Left ventricle myocardium superior (tissue), 1 donor: ENCODE measurements around the gene NTHL1. TPM values are rescaled to one million over a fixed set of nuclear protein-coding genes. Genes with fewer than 3 reads are reported as not detected.

Experiments
- ATAC-seq: fragments of 200-7000 bp; cut with Tn5 transposase; one replicate; pipeline ENCODE4 v1.9.1; 2020; ENCODE audit warnings: mild to moderate bottlenecking, moderate library complexity
- DNase-seq: peaks from one replicate; pipeline ENCODE4 v3.0.0-alpha.2; 2020
- intact Hi-C: fragments of 100-400 bp; cut with micrococcal nuclease; formaldehyde crosslinking; loops from one replicate; pipeline ENCODE4 v1.11.0; 2022
- total RNA-seq: library from RNA; stranded (reverse); fragmentation: NEBNext Ultra II Directional; extraction: Animal tissue kit (Norgen Biotek cat#: 25700); gene quantifications from one replicate; pipeline ENCODE4 v1.2.1, GENCODE V29; 2021
- donor health status: DM: no; HTN: yes; CAD: no; lungs with severe emphysema.

Gene NTHL1
- total RNA-seq, 1 donor from 2014 or later = 22.7 TPM

DNA sequence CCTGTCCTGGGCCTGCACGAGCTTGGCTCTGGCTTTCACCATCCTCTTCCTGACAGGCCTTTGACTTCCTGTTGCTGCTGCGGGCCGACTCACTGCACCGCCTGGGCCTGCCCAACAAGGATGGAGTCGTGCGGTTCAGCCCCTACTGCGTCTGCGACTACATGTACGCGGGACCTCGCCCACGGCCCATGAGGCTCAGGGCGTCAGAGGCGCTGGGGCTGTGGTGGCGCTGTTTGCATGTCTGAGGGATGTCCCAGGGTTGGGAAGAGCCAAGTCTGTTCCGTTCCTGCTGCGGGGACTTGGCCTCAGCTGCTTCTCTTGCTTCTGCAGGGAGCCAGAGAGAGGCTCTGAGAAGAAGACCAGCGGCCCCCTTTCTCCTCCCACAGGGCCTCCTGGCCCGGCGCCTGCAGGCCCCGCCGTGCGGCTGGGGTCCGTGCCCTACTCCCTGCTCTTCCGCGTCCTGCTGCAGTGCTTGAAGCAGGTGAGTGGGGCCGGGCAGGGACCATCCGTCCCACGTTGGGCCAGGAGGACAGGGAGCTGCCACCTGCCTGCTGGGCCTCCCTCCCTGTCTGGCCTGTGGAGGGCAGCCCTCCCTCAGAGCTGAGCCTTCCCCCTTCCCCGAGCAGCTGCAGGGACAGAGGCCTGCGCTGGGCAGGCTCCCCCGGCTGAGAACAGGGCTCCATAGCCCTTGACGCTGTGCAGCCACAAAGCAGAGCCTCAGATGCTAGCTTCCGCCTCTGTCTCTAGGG lies 24.0 kb upstream of the NTHL1 start:
- intact Hi-C loops = no loop called here
- no peak for DNase-seq
- ATAC-seq = peak; percentile 43

DNA sequence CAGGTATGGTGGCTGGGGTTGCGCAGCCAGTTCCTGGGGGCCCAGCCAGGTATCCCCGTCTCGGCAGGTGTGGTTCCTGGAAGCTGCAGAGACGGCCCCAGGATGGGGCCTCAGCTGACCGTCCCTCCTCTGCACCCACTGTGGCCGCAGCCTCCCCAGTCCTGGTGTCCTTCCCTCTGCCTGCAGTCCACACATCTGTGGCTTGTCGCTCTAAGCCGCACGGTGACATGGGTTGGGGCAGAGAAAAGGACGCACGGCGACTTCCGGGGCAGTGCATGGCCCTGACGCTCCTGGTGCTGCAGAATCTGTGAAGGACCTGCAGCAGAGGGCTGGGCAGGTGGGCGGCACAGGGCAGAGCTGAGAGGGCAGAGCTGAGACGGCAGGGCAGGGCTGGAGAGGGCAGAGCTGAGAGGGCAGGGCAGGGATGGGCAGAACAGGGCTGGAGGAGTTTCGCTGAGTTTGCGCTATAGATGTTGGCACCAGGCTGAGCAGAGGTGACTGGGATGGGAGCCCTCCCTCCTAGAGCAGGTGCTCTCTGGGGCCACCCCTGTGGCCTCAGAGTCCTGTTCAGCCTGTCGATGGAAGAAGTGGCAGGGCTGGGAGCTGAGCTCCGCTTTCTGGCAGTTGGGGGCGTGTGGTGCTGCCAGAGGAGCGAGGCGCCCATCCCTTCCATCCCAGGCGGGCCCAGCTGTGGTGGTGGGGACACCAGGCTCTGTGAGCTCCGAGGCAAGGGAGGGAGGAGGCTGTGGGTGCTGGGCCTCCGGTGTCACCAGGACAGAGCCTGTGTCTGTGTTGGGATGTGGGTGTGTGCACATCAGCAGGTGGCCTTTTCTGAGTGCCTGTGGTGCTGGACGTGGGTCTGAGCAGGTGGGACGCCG lies 23.2 kb upstream of the NTHL1 start:
- DNase-seq (no peak), ATAC-seq (no peak)
- intact Hi-C loops = no loop called here

DNA sequence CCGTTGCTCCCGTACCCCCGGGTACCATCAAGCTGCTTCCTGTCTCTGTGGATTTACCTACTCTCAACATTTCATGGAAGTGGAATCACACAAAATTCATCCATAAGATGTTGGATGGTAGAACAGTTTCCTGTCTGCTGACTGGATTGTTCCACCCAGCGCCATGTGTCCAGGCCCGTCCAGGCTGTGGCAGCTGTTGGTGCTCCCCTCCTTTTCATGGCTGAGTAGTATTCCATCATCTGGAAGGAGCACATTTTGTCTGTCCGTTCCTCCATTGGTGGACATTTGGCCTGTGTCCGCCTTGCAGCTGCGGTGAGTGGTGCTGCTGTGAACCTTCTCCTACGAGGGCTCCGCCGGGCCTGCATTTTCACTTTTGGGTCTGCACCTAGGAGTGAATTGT lies 18.5 kb upstream of the NTHL1 start:
- ATAC-seq (no peak), DNase-seq (no peak)
- intact Hi-C loops = no loop called here

DNA sequence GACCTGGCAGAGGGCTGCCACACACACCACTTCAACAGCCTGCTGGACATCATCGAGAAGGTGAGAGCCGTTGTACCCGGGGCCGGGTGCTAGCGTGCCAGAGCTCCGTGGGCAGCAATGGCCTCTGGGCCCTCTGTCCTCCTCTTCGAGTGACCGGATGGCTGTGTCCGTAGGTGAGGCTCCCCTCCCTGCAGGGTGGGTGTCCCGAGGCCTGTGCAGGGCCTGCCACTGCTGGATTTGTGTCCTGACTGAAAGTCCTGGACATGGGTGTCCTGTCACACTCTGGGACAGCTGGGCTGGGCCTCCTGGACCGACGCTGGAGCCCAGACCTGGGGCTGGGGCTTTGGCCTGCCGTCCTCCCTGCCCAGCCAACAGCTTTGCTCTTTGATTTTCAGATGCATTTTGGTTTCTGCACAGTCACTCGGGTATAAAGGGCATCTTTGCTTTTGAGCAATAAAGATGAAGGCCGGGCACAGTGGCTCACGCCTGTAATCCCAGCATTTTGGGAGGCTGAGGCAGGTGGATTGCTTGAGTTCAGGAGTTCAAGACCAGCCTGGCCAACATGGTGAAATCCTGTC lies 16.8 kb upstream of the NTHL1 start:
- no peak for ATAC-seq
- intact Hi-C loops = no loop called here
- DNase-seq = no peak

DNA sequence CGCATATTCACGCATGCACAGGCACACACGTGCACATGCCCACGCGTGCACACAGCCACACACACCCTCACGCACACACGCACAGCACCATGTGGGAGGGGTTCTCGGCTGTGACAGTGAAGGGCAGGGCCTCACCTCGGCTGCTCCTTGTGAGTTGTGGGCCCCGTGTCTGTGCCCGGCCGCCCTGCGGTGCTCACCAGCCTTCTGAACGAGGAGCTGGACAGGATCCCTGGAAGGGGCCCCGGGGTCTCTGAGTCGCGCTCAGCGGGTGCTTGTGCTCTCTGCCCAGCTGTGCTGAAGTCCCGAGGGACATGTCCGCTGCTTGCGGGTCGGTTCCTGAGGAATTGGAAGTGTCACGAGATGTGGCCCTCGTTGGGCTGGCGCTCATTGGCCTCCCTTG lies 16.2 kb upstream of the NTHL1 start:
- intact Hi-C loops = no loop called here
- ATAC-seq = no peak
- DNase-seq = no peak

DNA sequence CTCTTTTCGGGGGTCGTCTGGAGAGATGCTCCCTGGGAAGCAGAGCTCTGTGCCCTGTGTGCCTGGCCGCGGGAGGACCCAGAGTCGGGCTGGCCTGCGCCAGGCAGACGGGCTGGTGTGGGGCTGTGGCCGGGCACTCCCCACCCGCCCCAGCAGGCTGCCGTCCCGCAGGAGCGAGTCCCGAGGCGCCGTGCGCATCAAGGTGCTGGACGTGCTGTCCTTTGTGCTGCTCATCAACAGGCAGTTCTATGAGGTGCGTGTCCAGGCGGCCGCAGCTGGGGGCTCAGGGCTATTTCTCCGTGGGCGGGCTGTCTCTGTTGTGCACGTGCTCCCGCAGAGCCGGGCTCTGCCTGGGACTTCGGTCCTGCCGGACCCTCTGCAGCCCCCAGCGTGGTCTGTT lies 15.2 kb upstream of the NTHL1 start:
- DNase-seq = no peak
- intact Hi-C loops = no loop called here
- ATAC-seq = no peak

DNA sequence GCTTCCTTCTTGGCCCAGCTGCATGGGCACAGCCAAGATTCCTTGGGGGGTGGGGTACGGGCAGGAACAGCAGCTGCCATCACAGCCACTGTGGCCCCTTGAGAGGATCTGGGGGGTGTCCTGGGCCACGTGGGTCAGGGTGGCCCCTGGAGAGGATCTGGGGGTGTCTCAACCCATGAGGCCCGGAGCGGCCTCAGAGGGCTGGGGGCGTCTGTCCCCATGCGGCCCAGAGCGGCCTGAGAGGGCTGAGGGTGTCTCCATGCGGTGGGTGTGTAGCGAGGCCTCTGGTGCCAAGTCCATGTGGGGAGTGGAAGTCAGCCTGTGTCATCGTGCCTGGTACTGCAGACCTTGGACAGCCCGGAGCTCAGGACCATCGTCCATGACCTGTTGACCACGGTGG lies 13.9 kb upstream of the NTHL1 start:
- intact Hi-C loops = no loop called here
- DNase-seq (no peak), ATAC-seq (no peak)

DNA sequence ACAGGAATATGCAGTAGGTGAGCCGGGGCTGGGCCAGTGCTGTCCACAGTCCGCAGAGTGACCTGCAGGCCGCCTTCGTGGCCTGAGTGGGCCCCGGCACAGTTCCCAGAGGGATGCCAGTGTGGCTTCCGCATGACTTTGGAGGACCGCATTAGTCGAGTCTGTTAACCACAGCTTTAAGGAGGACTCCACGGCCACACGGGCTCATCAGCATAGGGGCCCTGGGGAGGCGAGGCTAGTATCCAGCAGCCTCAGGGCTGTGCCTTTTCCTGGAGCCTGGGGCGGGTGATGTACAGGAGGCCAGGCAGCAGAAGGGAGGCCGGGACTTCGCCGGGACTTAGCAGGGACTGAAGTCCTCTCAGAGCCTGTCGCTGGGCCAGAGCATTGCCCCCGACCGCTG lies 13.4 kb upstream of the NTHL1 start:
- DNase-seq (no peak), ATAC-seq (no peak)
- intact Hi-C loops = no loop called here

DNA sequence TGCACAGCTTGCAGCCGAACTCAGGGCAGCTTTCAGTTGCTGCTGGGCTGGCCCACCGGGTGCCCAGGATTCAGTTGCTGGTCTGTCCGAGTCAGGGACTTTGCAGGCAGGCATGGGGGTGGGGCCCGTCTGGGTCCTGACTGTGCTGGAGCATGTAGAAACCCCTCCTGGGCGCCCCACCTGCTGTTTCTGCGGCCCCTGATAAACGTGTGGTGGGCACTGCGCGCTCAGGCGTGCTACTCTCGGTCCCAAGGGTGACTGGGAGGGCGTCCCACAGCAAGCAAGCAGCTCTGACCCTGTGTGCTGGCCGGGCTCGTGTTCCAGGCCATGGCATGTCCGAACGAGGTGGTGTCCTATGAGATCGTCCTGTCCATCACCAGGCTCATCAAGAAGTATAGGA lies 12.7 kb upstream of the NTHL1 start:
- intact Hi-C loops = no loop called here
- ATAC-seq (no peak), DNase-seq (no peak)

DNA sequence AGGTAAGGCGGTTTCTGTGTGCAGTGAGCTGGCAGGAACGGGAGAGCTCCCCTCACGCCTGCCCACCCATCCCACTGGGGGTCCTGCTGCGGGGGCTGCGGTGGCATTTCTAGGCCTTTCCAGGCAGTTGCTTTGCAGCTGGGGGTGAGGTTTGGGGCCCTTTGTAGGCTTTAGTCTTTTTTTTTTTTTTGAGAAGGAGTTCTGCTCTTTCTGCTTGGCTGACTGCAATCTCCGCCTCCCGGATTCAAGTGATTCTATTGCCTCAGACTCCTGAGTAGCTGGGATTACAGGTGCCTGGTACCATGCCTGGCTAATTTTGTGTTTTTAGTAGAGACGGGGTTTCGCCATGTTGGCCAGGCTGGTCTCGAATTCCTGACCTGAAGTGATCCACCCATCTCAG lies 11.2 kb upstream of the NTHL1 start:
- DNase-seq (no peak), ATAC-seq (no peak)
- intact Hi-C loops = no loop called here

DNA sequence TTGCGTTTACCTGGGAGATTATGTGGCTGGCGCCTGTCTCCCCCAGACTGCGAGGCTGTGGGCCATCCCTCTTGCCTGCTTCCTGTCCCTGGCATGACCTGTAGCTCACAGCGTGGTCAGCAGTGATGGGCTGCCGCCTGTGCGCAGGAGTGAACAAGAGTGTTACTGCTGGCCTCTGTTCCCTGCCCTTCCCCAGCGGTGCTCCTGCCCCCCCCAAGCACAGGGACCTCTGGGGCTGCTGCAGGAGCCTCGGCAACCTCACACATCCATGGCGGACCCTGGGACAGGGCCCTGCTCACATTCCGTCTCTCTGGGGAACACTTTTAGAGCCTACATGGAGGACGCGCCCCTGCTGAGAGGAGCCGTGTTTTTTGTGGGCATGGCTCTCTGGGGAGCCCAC lies 10.8 kb upstream of the NTHL1 start:
- intact Hi-C loops = no loop called here
- DNase-seq = no peak
- ATAC-seq = no peak

DNA sequence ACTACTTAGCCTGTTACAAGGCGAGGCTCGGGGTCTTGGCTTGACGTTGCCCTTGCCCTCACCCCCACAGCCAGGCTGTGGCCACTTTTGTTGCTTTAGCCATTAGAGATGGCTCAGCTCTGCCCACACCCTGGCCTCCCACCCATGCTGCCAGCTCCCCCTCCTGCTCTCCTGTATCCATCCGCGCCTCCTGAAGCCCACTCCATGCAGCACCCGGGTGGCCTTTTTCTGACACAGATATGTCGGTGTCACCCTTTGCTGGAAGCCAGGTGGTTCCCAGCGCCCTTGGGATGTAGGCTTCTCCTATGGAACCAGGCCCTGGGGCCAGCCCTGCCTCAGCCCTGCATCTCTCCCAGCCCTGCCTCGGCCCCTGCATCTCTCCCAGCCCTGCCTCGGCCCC lies 9.8 kb upstream of the NTHL1 start:
- DNase-seq = no peak
- ATAC-seq = no peak
- intact Hi-C loops = no loop called here

DNA sequence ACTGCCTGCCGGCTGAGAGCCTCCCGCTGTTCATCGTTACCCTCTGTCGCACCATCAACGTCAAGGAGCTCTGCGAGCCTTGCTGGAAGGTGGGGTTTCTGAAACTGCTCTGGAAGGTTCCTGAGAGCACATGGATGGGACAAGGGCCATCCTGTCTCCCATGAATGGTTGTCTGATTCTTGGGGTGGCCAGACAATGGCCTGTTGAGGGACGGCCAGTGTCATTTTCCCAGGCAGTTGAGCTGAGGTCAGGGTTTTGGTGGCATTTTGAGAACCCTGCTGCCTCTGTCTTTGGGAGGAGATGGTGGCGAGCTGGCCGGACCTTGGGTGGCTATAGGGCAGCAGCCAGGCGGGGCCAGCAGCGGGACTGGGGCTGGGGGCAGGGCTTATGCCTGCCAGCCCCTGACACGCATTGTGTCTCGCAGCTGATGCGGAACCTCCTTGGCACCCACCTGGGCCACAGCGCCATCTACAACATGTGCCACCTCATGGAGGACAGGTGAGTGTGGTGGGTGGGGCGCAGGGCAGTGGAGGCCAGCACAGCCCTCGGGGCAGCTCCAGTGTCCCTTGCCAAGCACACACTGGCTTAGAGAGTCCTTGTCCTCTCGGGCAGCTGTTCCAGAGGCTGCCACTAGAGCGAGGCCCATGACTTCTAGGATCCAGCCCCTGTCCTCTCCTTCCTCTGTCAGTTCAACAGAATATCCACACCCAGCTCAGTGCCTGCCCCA lies 9.2 kb upstream of the NTHL1 start:
- no peak for DNase-seq
- intact Hi-C loops = no loop called here
- peak; percentile 26 for ATAC-seq

DNA sequence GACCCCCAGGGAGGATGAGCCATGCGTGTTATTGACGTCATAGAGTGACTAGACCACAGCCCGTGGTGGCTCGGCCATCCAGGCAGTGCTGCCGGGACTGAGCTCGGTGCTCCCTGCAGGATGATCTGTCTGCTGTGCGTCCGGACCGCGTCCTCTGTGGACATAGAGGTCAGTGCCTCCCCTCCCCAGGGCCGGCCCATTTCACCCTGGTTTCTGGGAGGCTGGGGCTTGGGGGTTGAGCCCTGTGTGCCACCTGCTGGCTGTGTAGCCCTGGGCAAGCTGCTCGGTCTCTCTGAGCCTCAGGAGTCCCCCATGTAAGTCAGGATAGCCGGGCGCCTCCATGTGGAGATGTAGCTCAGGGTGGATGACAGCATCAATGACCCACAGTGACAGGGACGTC lies 8.4 kb upstream of the NTHL1 start:
- intact Hi-C loops = no loop called here
- ATAC-seq (peak; percentile 49), DNase-seq (no peak)

DNA sequence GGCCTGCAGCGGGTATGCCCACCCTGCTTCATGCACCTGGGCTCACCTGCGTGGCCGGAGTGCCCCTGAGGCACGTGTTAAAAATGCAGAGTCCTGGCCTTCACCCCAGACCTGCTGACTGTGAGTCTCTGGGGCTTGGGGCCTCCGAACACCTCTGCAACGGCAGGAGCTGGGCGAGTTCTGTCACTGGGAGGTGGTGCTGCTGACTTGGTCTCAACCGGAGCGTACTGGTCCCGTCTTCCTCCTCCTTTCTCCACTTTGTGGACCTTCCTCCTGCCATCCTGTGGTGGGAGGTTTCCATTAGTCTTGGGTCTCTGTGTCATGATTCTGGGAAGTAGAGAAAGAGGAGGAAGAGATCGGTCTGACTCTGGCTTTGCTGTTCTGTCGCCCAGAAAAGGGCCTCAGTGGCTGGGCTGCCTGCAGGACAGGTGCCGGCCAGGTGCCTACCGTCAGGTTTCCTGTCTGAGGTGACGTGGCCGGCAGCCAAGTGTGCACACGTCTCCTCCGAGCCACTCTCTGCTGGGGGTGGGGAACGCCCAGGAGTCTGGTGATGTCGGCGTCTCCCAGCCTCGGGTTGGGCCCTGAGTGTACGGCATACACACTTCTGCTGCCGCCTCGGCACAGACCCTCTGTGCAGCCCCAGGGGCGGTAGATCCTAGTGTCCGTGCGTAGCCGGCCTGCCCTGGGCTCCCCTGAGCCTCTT lies 7.1 kb upstream of the NTHL1 start:
- DNase-seq (no peak), ATAC-seq (no peak)
- intact Hi-C loops = no loop called here

DNA sequence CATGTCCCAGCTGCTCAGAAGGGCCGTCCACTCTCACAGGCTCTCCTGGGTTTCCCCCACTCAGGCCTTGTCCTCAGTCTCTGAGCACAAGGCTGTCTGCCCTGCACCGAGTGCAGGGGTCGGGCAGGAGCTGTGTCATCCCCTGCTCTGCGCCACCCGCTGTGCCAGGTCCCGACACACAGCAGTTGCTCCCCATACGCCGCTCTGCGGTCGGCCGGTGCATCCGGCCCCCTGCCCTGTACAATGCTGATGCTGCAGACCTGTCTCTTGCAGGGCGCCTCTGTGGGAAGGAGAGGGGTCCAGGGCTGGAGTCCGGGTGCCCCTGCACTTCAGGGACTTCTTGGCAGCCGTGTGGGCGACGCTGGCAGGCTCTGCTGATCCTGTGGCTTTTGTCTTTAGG lies 6.3 kb upstream of the NTHL1 start:
- ATAC-seq = no peak
- DNase-seq = no peak
- intact Hi-C loops = no loop called here

DNA sequence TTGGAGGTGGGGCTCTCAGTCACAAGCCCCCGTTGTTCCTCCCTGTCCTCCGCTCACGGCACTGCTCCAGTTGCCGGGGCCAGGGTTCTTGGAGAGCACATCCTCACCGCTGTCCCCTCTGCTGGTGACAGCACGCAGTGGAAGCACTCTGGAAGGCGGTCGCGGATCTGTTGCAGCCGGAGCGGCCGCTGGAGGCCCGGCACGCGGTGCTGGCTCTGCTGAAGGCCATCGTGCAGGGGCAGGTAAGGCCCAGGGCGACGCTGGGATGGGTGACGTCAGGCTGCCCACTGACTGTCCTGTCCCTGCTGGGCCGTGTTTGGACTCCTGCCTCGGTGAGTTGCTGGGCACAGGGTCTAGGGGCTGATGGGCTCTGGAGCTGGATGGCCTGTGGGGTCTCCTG lies 5.6 kb upstream of the NTHL1 start:
- intact Hi-C loops = no loop called here
- ATAC-seq (no peak), DNase-seq (no peak)

DNA sequence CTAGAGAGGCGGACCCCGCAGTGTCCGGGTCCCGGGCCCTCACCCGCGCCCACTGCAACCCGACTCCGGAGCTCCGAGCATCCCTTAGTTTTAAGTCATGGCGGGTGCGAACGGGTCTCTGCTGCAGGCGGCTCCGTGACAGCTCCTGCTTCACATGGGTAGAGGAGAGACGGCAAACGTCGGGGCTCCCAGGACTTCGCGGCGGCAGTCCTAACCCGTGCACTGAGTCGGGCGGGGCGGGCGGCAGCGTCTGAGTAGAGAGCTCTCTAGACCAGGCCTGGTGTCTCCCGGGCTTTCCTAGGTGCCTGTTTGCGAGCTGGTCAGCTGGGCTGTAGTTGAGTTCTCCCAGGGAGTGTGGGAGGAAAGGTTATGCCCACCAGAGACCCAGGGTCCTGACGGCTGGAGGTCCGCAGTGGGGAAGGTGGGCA lies 496 bp upstream of the NTHL1 start:
- no peak for DNase-seq
- intact Hi-C loops = no loop called here
- no peak for ATAC-seq

DNA sequence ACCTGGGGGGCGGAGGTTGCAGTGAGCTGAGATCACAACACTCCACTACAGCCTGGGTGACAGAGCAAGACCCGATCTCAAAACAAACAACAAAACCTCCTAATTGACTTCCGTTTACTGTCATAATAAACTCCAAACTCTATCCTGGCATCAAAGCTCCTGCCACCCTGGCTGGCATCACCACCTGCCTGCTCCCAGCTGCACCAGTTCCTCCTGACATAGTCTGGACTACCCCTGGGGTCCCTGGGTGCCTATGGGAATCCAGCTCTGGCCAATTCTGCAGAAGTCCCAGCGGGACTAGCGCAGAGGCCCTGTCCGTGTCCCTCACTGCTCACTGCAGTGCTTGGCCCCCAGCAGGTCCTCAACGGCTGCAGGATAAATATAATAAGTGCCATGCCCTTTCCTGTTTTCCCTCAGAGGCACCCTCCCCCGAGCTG lies 723 bp downstream of the NTHL1 start:
- intact Hi-C loops = no loop called here
- ATAC-seq = no peak
- DNase-seq = no peak
